Measurements from ENCODE around the gene PLD6. TPM values are rescaled to one million over a fixed set of nuclear protein-coding genes. Genes with fewer than 3 reads are reported as not detected.
"Not testable (repeated sequence)": the region's sequence is repeated elsewhere in the genome, so short reads cannot be mapped to it uniquely, and the experiment has no call there.

PLD6 gene
- polyA plus RNA-seq, 4 donors = 3.4 to 5.4 (median 4.6) TPM

DNA sequence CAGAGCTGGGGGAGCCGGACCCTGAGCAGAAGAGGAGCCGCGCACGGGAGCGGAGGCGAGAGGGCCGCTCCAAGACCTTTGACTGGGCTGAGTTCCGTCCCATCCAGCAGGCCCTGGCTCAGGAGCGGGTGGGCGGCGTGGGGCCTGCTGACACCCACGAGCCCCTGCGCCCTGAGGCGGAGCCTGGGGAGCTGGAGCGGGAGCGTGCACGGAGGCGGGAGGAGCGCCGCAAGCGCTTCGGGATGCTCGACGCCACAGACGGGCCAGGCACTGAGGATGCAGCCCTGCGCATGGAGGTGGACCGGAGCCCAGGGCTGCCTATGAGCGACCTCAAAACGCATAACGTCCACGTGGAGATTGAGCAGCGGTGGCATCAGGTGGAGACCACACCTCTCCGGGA, 47.6 kb downstream of the PLD6 start:
- DNase-seq (ENCODE audit: low read depth in 4 of 4, low spot score in 3 of 4) = not testable (repeated sequence)

DNA sequence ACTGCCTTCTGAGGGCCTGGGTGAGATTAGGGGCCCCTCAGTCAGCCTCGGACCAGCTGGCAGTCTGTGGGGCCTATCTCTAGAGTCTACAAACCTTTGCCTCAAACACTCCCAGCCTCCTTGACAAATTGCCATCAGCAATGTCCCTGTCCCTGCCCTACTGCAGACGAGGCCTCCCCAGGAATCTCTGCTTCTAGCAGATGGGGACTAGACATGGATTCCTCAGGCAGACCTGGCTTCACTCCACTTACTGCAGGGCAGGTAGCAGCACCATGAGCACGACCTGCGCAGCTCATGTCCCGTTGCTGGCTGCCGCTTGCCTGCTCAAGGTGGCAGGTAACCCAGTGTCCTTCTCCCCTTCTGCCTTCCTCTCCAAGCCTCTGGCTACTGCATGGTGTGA, 49.1 kb downstream of the PLD6 start:
- no peak for DNase-seq (ENCODE audit: low read depth in 4 of 4, low spot score in 3 of 4)

DNA sequence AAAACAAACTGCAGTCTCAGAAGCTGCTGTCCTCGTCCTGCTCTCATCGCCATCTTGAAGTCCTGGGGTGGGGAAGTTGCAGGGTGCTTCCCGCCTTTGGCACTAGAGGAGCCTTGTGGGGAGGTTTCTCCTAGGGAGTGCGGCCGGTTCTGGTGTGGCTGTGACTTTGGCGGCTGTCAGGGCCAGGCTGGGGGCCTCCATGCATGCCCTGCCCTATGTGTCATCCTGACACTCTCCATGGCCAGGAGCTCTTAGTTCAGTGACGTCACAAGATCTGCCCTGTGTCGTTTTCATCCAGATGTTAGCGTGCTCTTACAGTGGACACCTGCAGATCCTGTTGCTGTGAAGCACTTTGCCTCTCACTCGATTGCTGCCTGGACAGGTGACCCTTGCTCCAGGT, 49.6 kb downstream of the PLD6 start:
- DNase-seq (ENCODE audit: low read depth in 4 of 4, low spot score in 3 of 4) = no peak

DNA sequence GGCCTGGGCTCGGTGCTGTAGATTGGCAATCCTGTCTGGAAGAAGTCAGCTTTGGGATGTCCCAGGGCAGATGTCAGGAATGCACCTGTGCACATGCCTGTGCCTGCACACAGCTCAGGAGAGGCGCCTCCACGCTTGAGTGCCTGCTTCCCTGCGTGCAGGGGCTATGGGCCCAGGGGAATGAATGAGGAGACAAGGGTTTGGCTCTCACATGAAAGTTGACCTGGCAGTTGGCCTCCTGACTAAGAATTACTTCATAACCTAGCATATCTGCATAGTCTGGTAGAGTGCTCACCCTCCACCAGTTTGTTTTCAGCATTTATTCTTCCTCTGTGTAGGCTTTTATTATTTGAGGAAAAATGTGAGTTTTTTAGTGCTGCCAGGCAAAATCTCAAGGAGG, 50.0 kb downstream of the PLD6 start:
- DNase-seq (ENCODE audit: low read depth in 4 of 4, low spot score in 3 of 4) = no peak

DNA sequence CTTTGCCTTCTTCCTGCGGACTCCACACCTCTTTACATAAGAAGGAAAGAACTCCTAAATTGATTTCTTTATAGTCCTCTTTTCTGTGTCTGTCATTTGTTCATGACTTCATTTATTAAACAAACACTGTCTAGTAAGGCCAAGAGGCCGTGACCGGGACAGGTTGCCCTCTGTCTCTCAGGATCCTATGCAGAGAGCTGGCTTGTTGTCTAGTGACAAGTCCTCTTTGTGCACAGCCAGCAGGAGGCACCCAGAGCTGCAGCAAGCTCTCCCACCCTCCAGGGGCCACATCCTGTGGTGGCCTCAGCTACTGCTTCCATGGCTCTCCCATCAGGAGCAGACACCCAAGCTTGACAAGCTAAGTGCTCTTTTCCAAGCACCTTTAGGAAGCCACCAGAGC, 50.6 kb downstream of the PLD6 start:
- DNase-seq (ENCODE audit: low read depth in 4 of 4, low spot score in 3 of 4) = no peak

DNA sequence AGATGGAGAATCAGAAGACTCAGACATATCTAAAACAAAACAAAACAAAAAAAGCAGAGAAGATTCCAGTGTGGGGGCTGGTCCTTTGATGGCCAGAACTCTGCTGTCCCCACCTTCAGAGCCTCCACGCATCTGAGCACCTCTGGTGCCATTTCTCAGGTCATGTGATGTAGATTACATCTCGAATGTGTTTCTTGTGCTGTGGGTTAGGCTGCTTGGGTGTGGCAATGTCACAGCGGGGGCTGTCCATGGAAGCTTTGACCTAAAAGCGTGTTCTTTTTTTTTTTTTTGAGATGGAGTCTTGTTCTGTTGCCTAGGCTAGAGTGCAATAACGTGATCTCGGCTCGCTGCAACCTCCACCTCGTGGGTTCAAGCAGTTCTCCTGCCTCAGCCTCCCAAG, 51.2 kb downstream of the PLD6 start:
- no peak for DNase-seq (ENCODE audit: low read depth in 4 of 4, low spot score in 3 of 4)

DNA sequence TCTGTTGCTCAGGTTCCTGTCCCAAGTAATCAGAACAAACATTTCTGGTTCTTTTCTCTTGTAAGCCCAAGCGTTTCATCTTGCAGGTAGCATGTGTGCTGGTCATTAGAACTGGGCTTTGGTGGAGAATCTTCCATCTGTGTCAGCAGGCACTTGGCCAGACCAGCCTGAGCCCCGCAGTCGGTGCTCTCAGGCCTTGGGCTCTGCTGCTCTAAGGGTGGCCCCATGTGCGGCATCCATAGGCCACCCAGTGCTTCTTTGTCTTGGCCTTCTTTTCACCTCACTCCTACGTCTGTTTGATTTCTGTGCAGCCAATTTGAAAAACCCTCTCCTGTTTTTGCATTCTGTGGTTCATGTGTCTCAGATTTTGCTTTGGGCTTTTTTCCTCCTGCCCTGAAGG, 51.6 kb downstream of the PLD6 start:
- DNase-seq (ENCODE audit: low read depth in 4 of 4, low spot score in 3 of 4) = no peak

DNA sequence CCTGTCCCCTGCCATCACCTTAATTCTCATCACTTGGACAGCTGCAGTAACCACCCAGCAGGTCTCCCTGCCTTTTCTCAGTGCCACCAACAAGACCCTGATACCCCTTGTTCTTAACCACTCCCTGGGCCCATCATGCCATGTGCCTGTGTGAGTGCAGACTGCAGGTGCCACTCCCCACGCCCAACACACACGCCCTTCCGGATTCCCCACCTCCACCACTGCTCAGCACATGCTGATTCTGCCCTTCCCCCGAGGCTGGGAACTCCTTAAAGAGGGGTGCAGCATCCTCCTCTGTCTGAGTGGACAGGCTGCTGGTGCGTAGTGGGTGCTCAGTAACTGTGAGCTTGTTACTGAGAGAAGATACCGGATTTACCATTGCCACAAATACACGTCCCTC, 52.4 kb downstream of the PLD6 start:
- DNase-seq (ENCODE audit: low read depth in 4 of 4, low spot score in 3 of 4) = no peak

DNA sequence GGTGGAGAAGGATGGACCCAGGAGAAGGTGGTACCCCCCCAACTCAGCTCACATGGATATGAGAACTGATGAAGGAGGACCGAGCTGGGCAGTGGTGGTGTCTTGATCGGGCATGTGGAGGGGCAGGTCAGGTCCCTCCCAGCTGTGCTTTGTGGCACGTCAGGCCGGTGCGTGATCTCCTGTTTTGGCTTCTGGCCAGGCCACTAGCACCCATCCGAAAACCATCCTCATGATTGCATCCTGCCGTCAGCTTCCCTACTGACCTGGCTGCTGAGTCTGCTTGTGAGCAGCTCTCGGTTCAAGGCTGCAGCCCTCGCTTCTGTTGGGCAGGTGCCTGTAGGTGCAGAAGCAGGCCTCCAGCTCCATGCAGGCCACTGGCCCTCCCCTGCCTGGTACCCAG, 53.1 kb downstream of the PLD6 start:
- DNase-seq (ENCODE audit: low read depth in 4 of 4, low spot score in 3 of 4) = no peak

DNA sequence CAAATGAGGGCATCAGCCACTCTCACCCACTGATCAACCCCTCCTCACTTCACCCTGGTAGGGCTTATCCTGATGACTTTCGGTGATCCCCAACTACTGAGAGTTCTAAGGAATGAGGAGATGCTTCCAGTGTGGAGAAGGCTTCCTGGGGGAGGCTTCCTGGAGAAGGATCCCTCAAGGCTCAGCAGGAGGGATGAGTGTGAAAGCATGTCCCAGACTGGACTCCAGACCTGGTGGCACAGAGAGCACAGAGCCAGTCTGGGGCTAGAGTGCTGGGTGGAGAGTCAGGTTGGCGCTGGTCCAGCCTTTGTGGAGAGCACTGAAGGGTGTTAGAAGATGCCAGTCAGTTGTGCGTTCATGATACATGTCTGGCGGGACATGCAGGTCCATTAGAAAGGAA, 53.7 kb downstream of the PLD6 start:
- no peak for DNase-seq (ENCODE audit: low read depth in 4 of 4, low spot score in 3 of 4)

DNA sequence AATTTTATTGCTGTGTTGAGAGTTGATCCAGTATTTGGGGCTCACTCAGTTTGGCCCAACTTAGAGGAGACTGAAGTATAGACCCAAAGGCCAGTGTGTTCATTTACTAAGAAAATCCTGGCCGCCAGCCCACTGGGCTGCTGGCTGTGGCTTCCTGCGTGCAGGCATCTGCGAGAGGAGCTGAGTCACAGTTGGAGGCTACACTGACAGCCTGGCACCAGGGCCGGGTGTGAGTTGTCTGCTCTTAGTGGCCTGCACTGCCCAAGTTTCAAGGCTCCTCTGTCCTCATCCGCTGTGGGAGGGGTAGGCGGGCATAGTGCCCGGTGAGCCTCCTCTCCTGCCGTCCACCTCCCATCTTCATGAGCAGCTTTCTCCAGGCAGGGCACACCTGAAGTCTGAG, 54.2 kb downstream of the PLD6 start:
- no peak for DNase-seq (ENCODE audit: low read depth in 4 of 4, low spot score in 3 of 4)

DNA sequence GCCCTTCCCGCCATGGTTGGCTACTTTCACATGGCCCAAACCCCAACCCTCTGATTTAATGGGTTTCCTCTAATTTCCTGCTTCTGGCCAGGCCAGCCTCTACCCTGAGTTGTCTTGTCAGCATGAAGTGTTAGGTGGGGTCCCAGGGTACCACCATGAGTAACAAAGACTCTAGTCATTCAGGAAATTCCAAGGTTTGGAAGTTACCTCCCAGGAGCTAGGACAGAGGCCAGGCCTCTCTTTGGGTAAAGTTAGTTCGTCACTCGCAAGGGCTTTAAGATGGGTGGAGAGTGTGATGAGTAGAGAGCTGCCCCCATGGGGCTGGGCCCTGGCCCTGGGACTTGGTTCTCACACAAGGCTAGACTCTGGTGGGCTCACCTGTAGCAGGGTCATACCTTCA, 54.6 kb downstream of the PLD6 start:
- DNase-seq (ENCODE audit: low read depth in 4 of 4, low spot score in 3 of 4) = no peak

DNA sequence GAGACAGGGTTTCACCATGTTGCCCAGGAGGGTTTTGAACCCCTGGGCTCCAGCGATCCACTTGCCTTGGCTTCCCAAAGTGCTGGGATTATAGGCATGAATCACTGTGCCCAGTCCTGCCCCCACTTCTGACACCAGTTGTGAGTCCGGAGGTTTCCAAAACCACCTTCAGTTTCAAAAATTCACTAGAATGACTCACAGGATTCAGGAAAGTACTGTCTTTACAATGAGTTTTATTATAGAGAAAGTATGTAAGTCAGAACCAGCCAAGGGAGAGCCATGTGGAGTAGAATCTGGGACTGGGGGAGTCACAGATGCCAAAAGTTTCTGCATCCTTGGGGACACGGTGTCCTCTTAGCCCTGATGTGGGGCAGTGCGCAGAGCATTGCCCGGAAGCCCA, 55.1 kb downstream of the PLD6 start:
- DNase-seq (ENCODE audit: low read depth in 4 of 4, low spot score in 3 of 4) = no peak

Other genes starting within 250 kb of the PLD6 start
- gene TNFRSF13B, start 234.2 kb downstream of the PLD6 start, polyA plus RNA-seq (ENCODE audit: insufficient read length in 4 of 4) = not detected
- gene MPRIP, start 163.9 kb downstream of the PLD6 start, polyA plus RNA-seq (ENCODE audit: insufficient read length in 4 of 4) = 100 to 1,000 TPM; 144 to 180 (median 161) TPM
- 10 to 100 TPM; 16.2 to 53.8 (median 31.8) TPM for gene FLCN, start 30.8 kb upstream of the PLD6 start, polyA plus RNA-seq (ENCODE audit: insufficient read length in 4 of 4)
- gene COPS3, start 74.9 kb upstream of the PLD6 start, polyA plus RNA-seq (ENCODE audit: insufficient read length in 4 of 4) = 10 to 100 TPM; 67.7 to 91.5 (median 76.3) TPM
- 1 to 10 TPM; 3.7 to 6.0 (median 4.9) TPM for gene NT5M, start 97.0 kb upstream of the PLD6 start, polyA plus RNA-seq (ENCODE audit: insufficient read length in 4 of 4)

Data from left renal pelvis (tissue), 4 donors.